NCI-H2107 treated with DMSO at 0.1 percent for 48 hours (cell line): Measurements from ENCODE around the gene ENTPD7.
"Not testable (repeated sequence)": the region's sequence is repeated elsewhere in the genome, so short reads cannot be mapped to it uniquely, and the experiment has no call there.

Experiments
- DNase-seq: peaks from one replicate; lab custom pipeline; 2025; ENCODE audit not compliant: unreplicated experiment; lab: John Stamatoyannopoulos, UW

Gene ENTPD7

DNA sequence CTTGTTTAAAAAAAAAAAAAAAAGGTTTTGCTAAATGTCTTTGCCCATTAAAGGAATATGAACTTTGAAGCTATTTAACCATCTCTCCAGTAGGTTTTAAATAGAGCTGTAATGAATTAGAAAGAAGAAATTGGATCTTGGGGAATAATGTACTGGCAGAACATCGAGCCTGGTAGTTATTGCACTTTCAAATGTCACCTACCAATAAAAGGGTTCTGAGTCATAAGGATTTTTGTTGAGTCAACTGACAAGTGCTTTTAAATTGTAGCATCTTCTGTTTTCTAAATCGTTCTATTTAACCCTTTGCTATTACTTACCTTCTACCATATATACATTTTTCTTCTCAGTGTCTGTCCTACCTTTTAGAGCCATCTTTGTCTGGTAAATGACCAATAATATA is 83.4 kb downstream of the ENTPD7 start:
- no peak for DNase-seq

GRCh38 chr10:99743841-99744240 is 84.5 kb downstream of the ENTPD7 start:
- DNase-seq: no peak

DNA sequence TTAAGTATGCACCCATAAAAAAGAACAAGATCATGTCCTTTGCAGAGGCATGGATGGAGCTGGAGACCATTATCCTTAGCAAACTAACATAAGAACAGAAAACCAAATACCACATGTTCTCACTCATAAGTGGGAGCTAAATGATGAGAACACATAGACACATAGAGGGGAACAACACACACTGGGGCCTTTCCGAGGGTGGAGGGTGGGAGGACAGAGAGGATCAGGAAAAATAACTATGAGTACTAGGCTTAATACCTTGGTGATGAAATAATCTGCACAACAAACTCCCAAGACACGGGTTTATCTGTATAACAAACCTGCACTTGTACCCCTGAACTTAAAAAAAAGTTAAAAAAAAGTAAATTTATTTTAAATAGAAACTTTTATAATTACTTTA is 86.9 kb downstream of the ENTPD7 start:
- DNase-seq: not testable (repeated sequence)

DNA sequence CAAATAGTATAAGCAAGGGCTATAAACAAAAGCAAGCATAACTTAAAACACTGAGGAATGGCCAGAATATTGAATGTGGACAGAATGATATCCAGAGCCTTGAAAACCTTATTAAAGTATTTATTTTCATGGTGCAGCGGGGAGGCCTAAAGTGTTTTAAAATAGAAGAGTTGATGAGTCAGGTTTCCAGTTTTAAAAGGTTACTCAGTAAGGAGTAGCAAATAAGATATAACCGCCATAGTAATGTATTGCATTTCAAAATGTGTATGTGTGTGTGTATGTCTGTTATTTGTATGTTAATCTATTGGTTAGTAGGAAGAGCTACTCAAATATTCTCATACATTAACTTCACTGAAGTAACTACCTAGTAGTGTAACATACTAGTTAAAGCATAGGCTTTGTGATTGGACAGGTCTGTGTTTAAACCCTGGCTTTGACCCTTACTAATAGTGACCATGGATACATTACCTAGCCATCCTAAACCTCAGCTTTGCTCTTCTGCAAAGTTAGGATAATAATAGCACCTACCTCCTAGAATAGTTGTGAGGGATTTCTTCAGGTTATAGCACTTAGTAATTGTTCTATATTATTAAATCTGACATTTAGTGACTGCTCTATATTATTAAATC is 89.6 kb downstream of the ENTPD7 start:
- no peak for DNase-seq

DNA sequence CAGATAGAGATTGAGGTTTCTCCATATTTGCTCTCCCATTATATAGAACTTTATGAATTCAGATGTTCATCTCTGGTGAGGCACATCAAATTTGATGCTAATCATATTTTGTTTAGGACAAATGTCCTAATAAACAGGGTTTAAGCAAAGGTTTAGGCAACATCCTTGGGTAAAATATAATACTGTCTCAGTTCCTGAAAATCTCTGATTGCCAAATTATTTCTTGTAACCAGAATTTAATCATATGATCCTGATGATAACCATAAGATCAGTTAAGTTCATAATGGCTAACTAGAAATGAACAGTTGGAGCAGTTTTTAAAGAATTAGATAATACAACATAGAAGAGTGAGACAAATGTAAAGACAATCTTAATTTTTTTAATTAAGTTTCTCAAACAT is 91.3 kb downstream of the ENTPD7 start:
- no peak for DNase-seq

DNA sequence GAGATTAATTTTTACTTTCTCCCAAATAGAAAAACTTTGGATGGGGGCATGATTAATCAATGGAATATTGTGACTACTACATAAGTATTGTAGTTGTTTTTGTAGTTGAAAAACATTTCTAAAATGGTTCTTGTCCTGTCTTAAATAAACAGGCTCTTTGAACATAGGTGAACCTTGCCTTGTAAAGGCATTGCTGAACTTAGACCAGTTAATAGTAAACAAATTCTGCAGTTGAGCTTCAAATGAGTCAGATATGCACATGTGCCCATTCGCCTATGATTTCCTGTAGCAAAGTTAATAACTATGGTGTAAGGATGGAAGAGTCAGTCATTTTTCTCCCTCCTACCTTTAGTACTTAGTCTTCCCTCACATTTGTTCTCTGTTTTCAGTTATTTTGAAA is 95.4 kb downstream of the ENTPD7 start:
- no peak for DNase-seq
